ENCODE data around the gene STRN4. TPM values are rescaled to one million over a fixed set of nuclear protein-coding genes. Genes with fewer than 3 reads are reported as not detected.

Gene STRN4
- polyA plus RNA-seq, 1 experiment = 48.1 TPM

DNA sequence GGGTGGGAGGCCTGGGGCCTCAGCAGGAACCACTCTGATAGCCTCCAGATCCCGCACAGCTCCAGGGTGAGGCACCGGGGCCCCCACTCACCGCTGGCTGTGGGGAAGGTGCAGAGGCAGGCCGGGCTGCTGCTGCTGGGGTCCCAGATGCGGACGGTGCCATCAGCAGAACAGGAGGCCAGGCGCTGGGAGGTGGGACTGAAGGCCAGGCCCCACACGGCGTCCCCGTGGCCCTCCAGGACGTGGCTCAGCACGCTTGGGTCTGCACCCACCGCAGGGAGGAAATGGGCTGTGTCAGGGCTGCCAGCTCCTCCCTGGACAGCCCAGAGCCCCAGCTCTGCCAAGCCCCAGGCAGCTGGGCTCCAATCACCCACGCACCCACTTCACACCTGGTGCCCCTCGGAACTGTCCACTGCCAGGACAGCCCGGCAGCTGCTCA is 23.2 kb downstream of the STRN4 start:
- H3K9me3 ChIP-seq (ENCODE audit: control insufficient read depth, insufficient read depth, low read length) = no peaks in the 10 kb centered on the region; the same call in 1 of the 2 replicates
- H3K4me3 ChIP-seq (ENCODE audit: low read depth, low read length) = no peak overlapping the region
- ChIA-PET CTCF (interaction anchor here (0.5 to 0.9 kb wide), 3 partner anchors 18 to 117 kb away, joined by 3 to 4 read pairs (median 4); no protein-coding TSS in a partner anchor), POLR2A (no interaction called here)
- no peak for DNase-seq (ENCODE audit: low read depth, low spot score)
- no peaks in the 10 kb centered on the region for H3K27me3 ChIP-seq (ENCODE audit: control insufficient read depth, insufficient read depth, low read length)
- TF ChIP-seq, protein P1, sequence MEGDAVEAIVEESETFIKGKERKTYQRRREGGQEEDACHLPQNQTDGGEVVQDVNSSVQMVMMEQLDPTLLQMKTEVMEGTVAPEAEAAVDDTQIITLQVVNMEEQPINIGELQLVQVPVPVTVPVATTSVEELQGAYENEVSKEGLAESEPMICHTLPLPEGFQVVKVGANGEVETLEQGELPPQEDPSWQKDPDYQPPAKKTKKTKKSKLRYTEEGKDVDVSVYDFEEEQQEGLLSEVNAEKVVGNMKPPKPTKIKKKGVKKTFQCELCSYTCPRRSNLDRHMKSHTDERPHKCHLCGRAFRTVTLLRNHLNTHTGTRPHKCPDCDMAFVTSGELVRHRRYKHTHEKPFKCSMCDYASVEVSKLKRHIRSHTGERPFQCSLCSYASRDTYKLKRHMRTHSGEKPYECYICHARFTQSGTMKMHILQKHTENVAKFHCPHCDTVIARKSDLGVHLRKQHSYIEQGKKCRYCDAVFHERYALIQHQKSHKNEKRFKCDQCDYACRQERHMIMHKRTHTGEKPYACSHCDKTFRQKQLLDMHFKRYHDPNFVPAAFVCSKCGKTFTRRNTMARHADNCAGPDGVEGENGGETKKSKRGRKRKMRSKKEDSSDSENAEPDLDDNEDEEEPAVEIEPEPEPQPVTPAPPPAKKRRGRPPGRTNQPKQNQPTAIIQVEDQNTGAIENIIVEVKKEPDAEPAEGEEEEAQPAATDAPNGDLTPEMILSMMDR (IDR thresholded peaks at IDR 0.05; ENCODE audit: low read depth, low read length) = no peak
- no peak overlapping the region for H3K27ac ChIP-seq (ENCODE audit: low read depth, low read length)

DNA sequence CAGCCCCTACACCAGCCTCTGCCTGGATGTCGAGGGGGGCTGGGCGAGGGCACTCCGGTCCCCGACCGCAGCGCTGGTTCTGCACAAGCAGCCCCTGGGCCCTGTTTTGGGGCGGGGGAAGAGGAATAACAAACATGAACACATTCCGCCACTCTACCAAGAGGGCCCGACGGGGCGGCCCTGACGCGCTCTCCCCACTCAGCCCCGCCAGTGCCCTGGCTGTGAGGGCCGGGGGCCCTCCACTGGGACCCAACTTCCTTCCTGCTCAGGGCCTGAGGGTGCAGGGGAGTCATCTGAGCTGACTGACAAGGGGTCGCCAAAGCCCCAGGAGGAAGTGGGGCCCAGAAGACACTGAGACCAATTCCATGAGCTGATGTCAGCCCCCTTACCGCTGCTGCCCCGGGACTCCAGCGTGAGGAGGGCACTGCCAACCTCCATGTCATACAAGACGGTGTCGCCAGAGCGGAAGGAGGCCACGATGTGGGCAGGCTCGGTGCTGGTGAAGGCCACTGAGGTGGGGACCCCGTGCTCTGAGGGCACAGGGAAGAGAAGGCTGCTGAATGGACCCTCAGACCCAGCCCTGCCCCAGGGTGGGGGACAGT is 23.7 kb downstream of the STRN4 start:
- TF ChIP-seq, protein P1 (IDR thresholded peaks at IDR 0.05; ENCODE audit: low read depth, low read length) = no peak
- CTCF ChIA-PET = interaction anchor here (0.5 to 0.9 kb wide), 2 partner anchors 18 to 118 kb away, joined by 3 to 4 read pairs; no protein-coding TSS in a partner anchor
- no peak overlapping the region for H3K27ac ChIP-seq (ENCODE audit: low read depth, low read length)
- H3K4me3 ChIP-seq (ENCODE audit: low read depth, low read length) = no peak overlapping the region
- no peak for DNase-seq (ENCODE audit: low read depth, low spot score)
- POLR2A ChIA-PET = no interaction called here
- no peaks in the 10 kb centered on the region for H3K27me3 ChIP-seq (ENCODE audit: control insufficient read depth, insufficient read depth, low read length)
- H3K9me3 ChIP-seq (ENCODE audit: control insufficient read depth, insufficient read depth, low read length) = no peaks in the 10 kb centered on the region; the same call in 1 of the 2 replicates

DNA sequence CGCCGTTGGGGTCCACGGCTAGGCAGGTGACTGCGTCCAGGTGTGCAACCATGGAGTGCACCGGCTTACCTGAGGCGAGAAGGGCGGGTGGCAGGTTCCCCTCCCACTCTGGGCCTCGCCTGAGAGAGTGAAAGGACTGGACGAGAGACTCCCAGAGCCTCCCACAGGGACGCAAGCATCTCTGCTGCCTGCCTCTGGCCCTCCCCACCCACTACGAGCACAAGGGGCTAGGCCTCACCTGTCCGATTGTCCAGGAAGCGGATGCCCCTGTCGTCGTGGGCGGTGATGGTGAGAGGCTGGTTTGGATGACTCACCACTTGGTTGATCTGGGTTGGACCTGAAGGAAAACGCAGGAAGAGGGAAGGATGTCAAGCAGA is 24.3 kb downstream of the STRN4 start:
- no peak overlapping the region for H3K27ac ChIP-seq (ENCODE audit: low read depth, low read length)

DNA sequence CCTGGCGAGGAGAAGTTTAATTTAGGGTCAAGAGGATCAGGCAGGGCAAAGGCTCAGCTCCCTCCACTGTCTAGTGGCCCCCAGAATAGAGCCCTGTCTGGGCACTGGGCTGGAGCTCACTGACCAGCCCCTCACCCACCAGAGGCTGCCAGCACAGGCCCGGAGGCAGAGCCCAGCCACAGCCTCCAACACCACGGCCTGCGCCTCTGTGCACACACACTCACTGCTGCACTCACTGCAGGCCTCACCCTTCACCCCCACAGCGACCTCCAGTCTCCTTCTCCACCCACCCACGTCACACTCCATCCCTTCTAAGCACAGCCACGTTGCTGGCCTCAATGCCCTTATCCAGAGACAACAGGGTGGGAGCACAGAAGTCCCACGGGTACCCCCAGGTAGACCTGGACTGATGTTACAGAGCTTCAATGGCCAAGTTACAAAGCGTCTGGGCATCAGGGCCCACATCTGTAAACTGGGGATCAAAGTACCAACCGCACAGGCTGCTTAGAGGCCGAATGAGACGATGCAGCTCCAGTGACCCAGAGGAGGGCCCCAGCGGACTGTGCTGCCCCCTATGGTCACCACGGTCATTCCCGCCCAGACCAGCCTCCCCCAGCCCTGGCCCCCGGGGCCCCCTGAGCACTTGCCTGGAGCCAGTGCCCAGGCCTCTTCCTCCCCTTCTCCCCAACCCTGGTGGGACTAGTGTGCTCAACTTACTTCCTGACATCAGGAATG is 24.8 kb downstream of the STRN4 start:
- ChIA-PET POLR2A (no interaction called here), CTCF (interaction anchor here (1.0 kb wide), 1 partner anchor 17 kb away, joined by 4 read pairs; no protein-coding TSS in a partner anchor)
- no peak for DNase-seq (ENCODE audit: low read depth, low spot score)
- H3K4me3 ChIP-seq (ENCODE audit: low read depth, low read length) = no peak overlapping the region
- no peaks in the 10 kb centered on the region; the same call in 1 of the 2 replicates for H3K9me3 ChIP-seq (ENCODE audit: control insufficient read depth, insufficient read depth, low read length)
- H3K27ac ChIP-seq (ENCODE audit: low read depth, low read length) = no peak overlapping the region
- H3K27me3 ChIP-seq (ENCODE audit: control insufficient read depth, insufficient read depth, low read length) = no peaks in the 10 kb centered on the region
- TF ChIP-seq, protein P1 (IDR thresholded peaks at IDR 0.05; ENCODE audit: low read depth, low read length) = peak; percentile 27; the same call in 1 of the 2 replicates

More for the DNA sequence above, 24.3 kb downstream of the STRN4 start:
- TF ChIP-seq, protein P1 (IDR thresholded peaks at IDR 0.05; ENCODE audit: low read depth, low read length) = no peak
- POLR2A ChIA-PET = no interaction called here
- no peak overlapping the region for H3K4me3 ChIP-seq (ENCODE audit: low read depth, low read length)
- H3K9me3 ChIP-seq (ENCODE audit: control insufficient read depth, insufficient read depth, low read length) = no peaks in the 10 kb centered on the region; the same call in 1 of the 2 replicates
- no peak for DNase-seq (ENCODE audit: low read depth, low spot score)
- no peaks in the 10 kb centered on the region for H3K27me3 ChIP-seq (ENCODE audit: control insufficient read depth, insufficient read depth, low read length)
- CTCF ChIA-PET = no interaction called here

Measured in AG04450 (cell line).